Measurements from ENCODE around the gene SP3. TPM values are rescaled to one million over a fixed set of nuclear protein-coding genes. Genes with fewer than 3 reads are reported as not detected.

SP3 gene
- total and polyA plus RNA-seq, 2 of the 8 experiments (the other 6 are each of a cell fraction or from before 2014, with no cell fraction given) = 31.0 to 92.1 TPM

DNA sequence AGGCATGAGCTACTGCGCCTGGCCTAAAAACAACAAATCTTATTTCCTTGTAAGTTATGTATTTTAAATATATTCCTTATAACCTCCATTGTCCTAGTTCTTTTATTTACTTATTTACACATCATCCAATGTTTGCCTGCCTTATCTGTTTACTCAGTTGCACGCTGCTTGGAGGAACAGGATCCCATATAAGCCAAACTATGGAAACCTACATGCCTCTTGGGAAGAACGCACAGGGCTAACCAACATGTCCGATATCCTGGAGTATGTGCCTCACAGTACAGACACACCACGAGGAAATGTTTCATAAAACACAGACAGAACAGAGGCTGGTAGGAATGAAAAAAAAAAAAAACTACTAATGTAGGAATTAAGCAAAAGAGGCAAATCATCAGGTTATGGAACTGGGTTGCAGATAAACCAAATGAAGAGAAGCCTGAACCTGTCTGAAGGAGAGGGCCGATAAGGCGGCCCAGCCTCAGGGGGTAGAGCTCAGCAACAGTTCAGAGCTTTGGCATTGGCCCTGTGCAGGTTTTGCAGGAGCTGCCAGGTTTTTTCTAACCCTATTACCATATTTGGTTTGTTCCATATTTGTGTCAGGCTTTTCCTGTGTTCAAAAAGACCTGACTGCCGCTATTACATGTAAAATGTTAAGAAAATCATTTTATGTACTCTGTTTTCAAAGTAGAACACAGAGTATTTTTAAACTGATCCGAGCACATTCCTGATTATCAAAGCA, 19.9 kb upstream of the SP3 start (continued):
- TF ChIP-seq CHD7 (IDR thresholded peaks at IDR 0.05; ENCODE audit: insufficient replicate concordance, low read length) (no peak), RBBP5 (IDR thresholded peaks at IDR 0.05; ENCODE audit: borderline replicate concordance, low read depth, low read length) (no peak), CEBPB (IDR thresholded peaks at IDR 0.05; ENCODE audit: low read depth, low read length) (no peak), CREB1 (IDR thresholded peaks at IDR 0.05) (no peak), EGR1 (IDR thresholded peaks at IDR 0.05; ENCODE audit: borderline replicate concordance, low read depth, low read length) (no peak), YY1 (IDR thresholded peaks at IDR 0.05; ENCODE audit: low read depth, low read length) (no peak), TEAD4 (IDR thresholded peaks at IDR 0.05; ENCODE audit: low read depth, low read length) (no peak), SP1 (IDR thresholded peaks at IDR 0.05; ENCODE audit: low read depth, low read length) (no peak), BACH1 (IDR thresholded peaks at IDR 0.05; ENCODE audit: low read length) (no peak), RAD21 (IDR thresholded peaks at IDR 0.05 in 1 of 2, conservative IDR thresholded peaks at IDR 0.05 in 1 of 2; ENCODE audit: low read depth in 2 of 2, low read length in 2 of 2) (no peak)
- TF ChIP-seq, protein P1, sequence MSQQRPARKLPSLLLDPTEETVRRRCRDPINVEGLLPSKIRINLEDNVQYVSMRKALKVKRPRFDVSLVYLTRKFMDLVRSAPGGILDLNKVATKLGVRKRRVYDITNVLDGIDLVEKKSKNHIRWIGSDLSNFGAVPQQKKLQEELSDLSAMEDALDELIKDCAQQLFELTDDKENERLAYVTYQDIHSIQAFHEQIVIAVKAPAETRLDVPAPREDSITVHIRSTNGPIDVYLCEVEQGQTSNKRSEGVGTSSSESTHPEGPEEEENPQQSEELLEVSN (IDR thresholded peaks at IDR 0.05) = no peak

Data from H1 (cell line).